LNCaP clone FGC (cell line): Measurements from ENCODE around the gene TNS1.

Source experiments
- DNase-seq: peaks from one replicate; pipeline ENCODE4 v3.0.0-alpha.2; 2011; ENCODE audit warnings: low read depth
- H3K4me3 ChIP-seq: 2 replicates; pipeline ENCODE4 v1.5.1; 2011; ENCODE audit warnings: mild to moderate bottlenecking, low read depth, low read length, control low read depth
- CTCF ChIP-seq: IDR thresholded peaks from 2 replicates; pipeline ENCODE4 v1.5.1; 2012; ENCODE audit warnings: mild to moderate bottlenecking; ENCODE audit not compliant: control insufficient read depth, insufficient read depth; ENCODE audit errors: extremely low read depth

The TNS1 gene

DNA sequence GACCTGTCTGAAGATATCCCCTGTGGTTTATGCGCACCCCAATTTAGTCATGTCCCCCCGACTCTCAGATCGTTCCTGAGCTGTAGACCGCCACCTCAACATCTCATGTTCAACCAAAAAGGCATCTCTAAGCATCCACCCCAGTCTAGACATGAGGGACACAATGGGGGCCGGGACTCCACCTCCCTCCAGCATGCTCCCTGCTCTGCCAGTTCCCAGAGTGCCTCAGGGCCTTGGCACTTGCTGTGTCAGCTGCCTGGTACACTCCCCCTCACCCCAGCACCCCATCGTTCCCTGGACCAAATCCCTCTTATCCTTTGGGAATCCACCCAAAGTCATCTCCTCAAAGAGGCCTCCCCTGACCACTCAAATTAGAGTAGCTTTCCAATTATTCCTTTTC, 22.2 kb downstream of the TNS1 start:
- TF ChIP-seq CTCF: no peak
- no peak for DNase-seq
- no peak overlapping the region for H3K4me3 ChIP-seq

- no peak overlapping the region for H3K4me3 ChIP-seq
- no peak for TF ChIP-seq CTCF
- no peak for DNase-seq
Measured at GRCh38 chr2:217980036-217980435, 22.8 kb downstream of the TNS1 start.

DNA sequence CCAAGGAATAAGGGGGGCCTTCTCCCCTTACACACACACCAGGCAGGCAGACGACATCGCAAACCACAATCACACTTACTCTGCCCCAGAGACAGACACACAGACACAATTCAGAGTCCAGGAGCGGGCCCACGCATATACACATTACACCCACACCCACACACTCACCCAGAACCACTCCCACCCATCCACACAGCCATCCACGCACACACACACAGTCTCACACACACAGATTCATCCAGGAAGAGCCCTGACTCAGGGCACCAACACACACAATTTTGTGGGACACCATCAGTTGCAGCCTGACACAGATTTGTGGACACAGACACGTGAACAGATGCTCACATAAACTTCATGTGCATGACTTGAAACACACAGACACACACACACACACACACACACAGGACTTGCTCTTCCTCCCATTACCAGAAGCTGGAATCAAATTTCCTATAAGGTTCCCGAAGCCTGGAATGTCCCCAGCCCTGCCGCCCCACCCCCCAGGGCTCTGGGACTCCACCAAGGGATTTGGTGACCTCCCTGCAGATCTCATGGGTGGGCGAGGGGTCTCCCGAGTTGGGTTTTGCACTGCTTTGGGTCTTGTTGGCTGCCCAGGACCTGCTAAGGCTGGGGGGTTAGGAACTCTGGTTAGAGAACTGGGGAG, 23.5 kb downstream of the TNS1 start:
- no peak overlapping the region for H3K4me3 ChIP-seq
- no peak for TF ChIP-seq CTCF

GRCh38 chr2:217978536-217979150, 24.2 kb downstream of the TNS1 start:
- H3K4me3 ChIP-seq: 0 out of 2 replicates have a peak overlapping the region, but pooled peaks have one; percentile 21
- no peak for DNase-seq

More for the DNA sequence above, 23.5 kb downstream of the TNS1 start:
- no peak for DNase-seq

GRCh38 chr2:217977840-217978535, 24.8 kb downstream of the TNS1 start:
- TF ChIP-seq CTCF: no peak
- no peak overlapping the region for H3K4me3 ChIP-seq
- no peak for DNase-seq

More at GRCh38 chr2:217978536-217979150, 24.2 kb downstream of the TNS1 start:
- TF ChIP-seq CTCF: no peak

GRCh38 chr2:217976301-217976700, 26.5 kb downstream of the TNS1 start:
- H3K4me3 ChIP-seq: no peak overlapping the region
- no peak for TF ChIP-seq CTCF
- DNase-seq: no peak
